D721Med (cell line): ENCODE results near the gene PABPN1L.

Source experiments
- DNase-seq: peaks from one replicate; pipeline ENCODE4 v3.0.0; 2011; ENCODE audit warnings: low spot score; ENCODE audit not compliant: insufficient read length
- FAIRE-seq: peaks from 2 replicates; lab custom pipeline; 2011; peaks lifted over from hg19 to GRCh38; lab: Jason Lieb, UNC
- TF ChIP-seq, protein P1 (sequence below): IDR thresholded peaks from 2 replicates; pipeline ENCODE4 v1.5.1; 2012; ENCODE audit warnings: mild to moderate bottlenecking, control low read depth; ENCODE audit not compliant: insufficient read depth; ENCODE audit errors: missing control alignments

Gene PABPN1L

GRCh38 chr16:88865310-88865709 is 1.1 kb downstream of the PABPN1L start:
- TF ChIP-seq, protein P1, sequence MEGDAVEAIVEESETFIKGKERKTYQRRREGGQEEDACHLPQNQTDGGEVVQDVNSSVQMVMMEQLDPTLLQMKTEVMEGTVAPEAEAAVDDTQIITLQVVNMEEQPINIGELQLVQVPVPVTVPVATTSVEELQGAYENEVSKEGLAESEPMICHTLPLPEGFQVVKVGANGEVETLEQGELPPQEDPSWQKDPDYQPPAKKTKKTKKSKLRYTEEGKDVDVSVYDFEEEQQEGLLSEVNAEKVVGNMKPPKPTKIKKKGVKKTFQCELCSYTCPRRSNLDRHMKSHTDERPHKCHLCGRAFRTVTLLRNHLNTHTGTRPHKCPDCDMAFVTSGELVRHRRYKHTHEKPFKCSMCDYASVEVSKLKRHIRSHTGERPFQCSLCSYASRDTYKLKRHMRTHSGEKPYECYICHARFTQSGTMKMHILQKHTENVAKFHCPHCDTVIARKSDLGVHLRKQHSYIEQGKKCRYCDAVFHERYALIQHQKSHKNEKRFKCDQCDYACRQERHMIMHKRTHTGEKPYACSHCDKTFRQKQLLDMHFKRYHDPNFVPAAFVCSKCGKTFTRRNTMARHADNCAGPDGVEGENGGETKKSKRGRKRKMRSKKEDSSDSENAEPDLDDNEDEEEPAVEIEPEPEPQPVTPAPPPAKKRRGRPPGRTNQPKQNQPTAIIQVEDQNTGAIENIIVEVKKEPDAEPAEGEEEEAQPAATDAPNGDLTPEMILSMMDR = no peak
- DNase-seq (no peak), FAIRE-seq (no peak)

DNA sequence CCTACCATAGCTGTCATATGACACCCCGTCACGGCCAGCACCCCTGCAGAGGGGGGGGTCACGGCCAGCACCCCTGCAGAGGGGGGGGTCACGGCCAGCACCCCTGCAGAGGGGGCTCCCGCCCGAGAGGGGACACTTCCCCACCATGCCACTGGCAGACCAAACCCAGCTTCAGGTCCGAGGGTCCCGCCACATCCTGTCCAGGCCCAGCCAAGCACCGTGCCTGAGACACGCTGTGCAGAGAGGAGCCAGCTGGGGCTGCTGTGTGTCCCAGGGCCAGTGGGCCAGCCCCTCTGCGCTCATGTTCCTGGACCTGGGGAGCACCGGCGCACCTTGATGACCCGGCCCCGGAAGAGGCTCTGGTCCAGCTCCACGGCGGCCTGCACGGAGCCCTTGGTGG is 1.9 kb downstream of the PABPN1L start:
- TF ChIP-seq, protein P1 = no peak
- FAIRE-seq (no peak), DNase-seq (no peak)

- DNase-seq (no peak), FAIRE-seq (no peak)
- TF ChIP-seq, protein P1 = no peak
These were observed 2.4 kb downstream of the PABPN1L start for GRCh38 chr16:88864099-88864498.

GRCh38 chr16:88863426-88863825 is 3.0 kb downstream of the PABPN1L start:
- no peak for FAIRE-seq
- no peak for DNase-seq
- TF ChIP-seq, protein P1 = no peak

GRCh38 chr16:88862968-88863367 is 3.5 kb downstream of the PABPN1L start:
- DNase-seq (no peak), FAIRE-seq (no peak)
- TF ChIP-seq, protein P1 = no peak

DNA sequence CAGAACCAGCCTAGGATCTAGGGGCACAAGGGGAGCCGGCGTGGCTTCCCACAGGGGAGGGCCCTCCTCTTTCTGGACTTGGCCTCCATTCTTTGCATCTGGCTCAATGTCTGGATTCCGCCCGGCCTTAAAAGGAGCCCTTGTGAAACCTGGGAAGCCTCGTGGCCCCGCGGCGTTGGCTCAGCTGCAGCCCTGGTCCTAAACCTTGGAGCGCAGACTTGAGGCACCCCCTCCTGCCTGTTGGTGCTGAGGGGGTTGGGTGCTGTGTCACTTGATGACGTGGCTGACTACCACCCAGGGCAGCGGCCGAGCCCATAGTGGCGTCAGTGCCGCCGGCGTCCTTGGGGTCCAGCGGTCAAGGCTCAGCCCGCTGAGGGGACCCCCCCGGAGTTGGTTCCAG is 5.1 kb downstream of the PABPN1L start:
- FAIRE-seq (no peak), DNase-seq (no peak)
- TF ChIP-seq, protein P1 = no peak

DNA sequence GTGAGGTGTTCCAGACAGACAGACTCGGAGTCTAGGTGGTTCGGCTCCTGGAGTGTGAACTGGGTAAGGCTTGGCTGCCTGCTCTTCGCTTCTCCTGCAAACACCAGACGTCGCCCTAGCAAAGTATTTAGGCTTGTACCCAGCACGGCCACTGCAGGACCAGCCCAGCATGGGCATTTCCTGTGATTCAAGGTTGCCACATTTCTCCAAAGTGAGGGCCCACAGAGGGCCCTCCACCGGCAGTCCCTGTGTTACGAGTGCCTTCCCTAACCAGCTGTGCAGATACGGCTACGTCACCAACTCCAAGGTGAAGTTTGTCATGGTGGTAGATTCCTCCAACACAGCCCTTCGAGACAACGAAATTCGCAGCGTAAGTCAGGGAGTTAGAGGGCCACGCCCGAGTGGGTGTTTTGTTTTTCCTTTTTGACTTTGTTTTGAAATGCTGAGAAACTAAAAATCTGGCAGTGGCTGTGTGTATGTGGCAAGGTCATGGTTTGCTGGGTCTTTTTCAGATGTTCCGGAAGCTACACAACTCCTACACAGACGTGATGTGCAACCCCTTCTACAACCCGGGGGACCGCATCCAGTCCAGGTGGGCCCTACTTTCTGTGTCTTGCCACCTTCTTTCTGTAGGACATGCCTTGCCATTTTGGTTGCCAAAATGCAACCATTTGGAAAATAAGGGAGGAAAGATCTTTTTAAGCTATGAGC is 6.9 kb downstream of the PABPN1L start:
- DNase-seq (no peak), FAIRE-seq (no peak)
- TF ChIP-seq, protein P1 = no peak
